Stimulated activated CD4-positive, alpha-beta T cell treated with anti-CD3 and anti-CD28 coated beads, Interleukin-1b, Interleukin-23, amount 100 ng/mL, for 24 hours (primary cell): ENCODE measurements around the gene TTLL7.
"Not testable (repeated sequence)": the region's sequence is repeated elsewhere in the genome, so short reads cannot be mapped to it uniquely, and the experiment has no call there.

Experiments used
- DNase-seq, 4 experiments: peaks; one replicate each; pipeline ENCODE4 v3.0.0-alpha.2; 2020; ENCODE audit warnings: low read depth in 4 of 4, low spot score in 1 of 4

The TTLL7 gene

DNA sequence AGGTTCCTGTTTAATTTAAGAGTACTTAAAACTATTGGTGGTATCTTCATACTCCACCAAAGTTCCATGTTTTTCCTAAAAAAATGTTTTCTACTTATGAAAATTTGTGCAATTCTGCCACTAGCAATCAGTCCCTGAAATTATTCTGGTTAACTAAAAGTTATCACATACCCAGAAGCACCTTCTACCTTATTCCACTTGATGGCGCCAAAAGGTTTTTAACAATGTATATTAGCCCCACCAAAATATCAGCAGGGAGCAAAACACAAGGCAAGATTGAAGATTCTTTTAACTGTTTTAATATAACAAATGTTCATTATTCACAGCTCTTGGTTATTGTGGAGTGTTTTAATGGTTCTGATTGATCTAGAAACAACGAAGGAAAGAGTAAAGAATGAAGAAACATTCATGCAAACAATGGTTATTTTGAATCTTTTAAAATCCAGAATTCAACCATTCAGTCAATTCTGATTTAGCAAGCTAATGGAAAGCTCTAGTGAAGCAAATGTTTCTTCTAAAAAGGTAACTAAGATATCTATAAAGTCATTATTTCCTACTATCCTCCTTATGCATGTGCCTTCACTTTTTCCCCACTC, 67.2 kb downstream of the TTLL7 start:
- no peak for DNase-seq

- DNase-seq, result no peak
Measured at GRCh38 chr1:83929184-83929583, 69.7 kb downstream of the TTLL7 start.

GRCh38 chr1:83928396-83928795, 70.5 kb downstream of the TTLL7 start:
- no peak for DNase-seq

DNA sequence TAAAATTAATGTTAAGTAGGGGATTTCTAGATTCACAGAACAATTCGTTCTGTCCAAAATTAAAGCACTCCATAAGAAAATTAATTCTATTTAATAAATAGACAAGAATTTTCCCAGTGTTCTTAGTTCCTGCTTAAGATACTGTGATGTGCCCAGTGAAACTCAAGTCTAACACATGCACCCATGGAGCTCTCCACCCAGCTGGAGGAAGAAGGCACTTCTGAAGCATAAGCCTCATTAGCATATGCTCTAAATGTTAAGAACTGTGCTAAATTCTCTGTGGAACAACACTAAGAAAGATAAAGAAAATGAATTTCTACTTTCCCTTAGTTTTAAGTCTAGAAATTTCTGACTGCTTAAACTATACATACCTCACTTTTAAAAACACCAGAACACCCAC, 71.2 kb downstream of the TTLL7 start:
- DNase-seq, result no peak

GRCh38 chr1:83927061-83927460, 71.9 kb downstream of the TTLL7 start:
- DNase-seq, result no peak

DNA sequence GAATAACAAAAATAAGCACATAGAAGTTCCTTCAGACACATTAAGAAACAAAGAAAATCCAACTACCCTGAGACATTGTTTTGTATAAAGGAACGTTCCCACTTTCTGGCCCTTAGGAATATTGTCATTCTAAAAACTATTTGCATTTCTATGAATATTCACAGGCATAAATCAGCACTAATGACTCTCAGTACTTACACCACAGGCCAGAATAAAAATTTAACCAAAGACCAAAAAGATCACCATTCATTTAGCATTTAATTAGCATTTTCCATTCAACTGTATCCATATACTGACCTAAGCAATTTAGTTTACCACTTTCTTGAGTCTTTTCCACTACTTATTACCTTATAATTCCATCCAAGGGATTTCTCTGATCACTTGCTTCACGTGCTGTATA, 75.4 kb downstream of the TTLL7 start:
- DNase-seq, result no peak

DNA sequence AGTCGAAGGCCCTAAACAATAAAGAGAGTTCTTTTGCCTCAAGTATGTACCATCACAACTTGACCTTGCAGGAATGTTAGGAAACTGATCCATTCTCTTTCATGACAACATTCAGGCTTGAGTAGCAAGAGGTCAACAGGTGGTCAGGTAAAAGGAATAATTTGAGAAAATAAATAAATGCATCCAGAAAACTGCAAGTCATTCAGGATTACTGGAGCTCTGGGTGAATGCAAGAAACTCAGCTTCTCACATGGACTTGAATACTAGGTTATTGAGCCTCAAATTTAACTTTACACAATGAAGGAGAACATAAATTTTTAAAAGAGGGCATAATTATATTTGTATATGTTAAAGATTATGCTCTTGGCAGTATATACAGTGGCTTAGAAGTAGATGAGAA, 76.5 kb downstream of the TTLL7 start:
- DNase-seq, result no peak

DNA sequence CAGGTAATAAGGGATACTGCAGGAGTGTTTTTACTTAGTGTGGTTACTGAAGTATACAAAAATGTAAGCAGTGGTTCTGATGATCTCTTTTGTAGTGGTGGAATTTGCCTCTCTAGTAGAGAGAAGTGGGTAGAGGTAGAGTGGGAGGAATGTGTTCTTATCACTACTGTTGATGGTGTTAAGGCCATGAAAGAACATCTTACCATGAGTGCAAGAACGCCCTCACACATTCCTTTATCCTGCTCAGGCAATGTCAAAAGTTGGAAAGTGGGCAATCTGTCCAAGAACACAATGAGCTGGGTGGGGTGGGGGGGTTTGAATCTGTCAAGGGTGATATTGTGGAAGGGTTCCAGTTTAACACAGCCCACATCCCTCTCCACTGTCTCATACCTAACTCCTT, 78.6 kb downstream of the TTLL7 start:
- no peak for DNase-seq

DNA sequence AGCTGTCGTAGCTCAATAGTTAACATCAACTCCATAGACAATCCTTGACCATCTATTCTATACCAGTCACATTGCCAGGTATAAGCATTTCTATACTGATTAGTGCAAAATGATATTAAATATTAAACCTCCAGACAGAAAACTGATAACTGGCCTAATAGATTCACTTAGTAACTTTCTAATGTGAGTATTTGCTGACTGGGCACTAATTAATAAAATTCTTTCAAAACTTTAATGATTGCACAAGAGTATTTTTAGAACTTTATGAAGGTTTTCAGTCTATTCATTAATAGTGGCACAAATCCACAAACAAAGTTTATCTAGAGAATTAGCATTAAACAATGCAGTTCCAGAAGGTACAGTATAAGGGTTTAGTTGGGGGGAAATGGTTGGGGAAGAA, 79.1 kb downstream of the TTLL7 start:
- DNase-seq, result no peak

- no peak for DNase-seq
Measured at GRCh38 chr1:83918688-83919285, 80.1 kb downstream of the TTLL7 start.

GRCh38 chr1:83917959-83918358, 81.0 kb downstream of the TTLL7 start:
- DNase-seq, result no peak

DNA sequence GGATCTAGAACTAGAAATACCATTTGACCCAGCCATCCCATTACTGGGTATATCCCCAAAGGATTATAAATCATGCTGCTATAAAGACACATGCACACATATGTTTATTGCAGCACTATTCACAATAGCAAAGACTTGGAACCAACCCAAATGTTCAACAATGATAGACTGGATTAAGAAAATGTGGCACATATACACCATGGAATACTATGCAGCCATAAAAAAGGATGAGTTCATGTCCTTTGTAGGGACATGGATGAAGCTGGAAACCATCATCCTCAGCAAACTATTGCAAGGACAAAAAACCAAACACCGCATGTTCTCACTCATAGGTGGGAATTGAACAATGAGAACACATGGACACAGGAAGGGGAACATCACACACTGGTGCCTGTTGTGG, 82.8 kb downstream of the TTLL7 start:
- not testable (repeated sequence) for DNase-seq

GRCh38 chr1:83912876-83913275, 86.1 kb downstream of the TTLL7 start:
- no peak for DNase-seq

DNA sequence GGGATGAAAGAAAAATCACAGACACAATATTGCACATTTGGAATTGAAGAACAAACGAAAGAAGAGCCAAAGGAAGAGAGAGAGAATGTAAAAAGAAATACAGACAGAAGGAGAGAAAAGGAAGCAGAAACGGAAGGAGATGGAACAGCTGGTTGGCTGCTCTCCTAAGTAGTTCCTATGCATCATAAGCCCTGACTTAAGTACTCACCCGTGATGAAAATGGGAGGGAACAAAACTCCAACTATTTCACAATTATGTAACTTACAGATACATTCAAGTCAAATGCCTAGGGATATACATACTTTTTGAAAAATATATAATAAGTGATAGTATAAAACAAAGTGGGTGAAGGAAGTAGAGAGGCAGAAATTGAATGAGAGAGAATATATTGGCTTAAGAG, 88.5 kb downstream of the TTLL7 start:
- DNase-seq, result no peak

GRCh38 chr1:83909687-83910086, 89.2 kb downstream of the TTLL7 start:
- no peak for DNase-seq

DNA sequence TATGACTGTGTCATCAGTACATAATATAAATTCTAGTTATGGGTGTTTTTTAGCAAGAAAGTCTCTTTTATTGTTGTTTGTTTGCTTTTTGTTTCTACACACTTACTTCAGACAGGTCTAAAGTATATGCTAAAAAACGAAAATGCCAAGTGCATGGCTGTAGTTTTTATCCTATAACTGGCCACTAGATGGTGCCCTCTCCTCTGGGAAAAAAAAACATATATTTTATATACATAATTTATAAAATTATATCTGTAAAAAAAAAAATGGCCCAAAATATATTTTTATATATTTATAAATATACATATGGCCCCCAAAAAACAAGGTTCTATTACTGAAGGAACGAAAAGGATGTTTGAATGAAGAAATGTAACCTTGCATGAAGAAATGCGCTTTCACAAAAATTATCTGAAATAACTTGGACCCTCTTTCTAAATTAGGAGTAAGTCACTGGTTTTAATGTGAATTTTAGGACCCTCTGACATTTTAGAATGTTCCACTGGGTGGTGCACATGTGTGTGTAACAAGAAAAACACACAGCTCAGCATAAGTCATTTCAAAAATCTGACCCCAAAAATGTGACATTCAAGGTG, 93.5 kb downstream of the TTLL7 start:
- no peak for DNase-seq

- no peak for DNase-seq
Measured at GRCh38 chr1:83901547-83902155, 97.3 kb downstream of the TTLL7 start.

GRCh38 chr1:83900524-83900923, 98.4 kb downstream of the TTLL7 start:
- DNase-seq, result no peak

GRCh38 chr1:83897516-83897915, 101.4 kb downstream of the TTLL7 start:
- DNase-seq, result no peak

DNA sequence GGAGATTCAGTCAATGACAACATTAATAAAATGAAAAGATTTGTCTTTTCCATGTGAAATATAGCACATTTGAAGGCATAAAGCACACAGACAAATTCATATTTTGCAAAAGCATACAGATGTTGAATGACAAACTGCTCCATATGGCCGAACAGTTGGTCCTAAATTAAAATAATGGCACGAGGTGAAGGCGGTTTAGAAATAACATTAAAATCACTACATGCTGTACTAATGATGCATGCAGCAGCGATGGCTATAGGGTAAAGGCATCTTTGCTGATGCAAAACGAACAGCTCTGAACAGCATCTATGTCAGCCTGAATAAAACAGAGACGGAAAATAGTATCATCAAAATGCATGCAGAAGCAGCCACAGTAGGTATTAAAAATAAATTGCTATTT, 102.6 kb downstream of the TTLL7 start:
- no peak for DNase-seq

- DNase-seq, result no peak
Measured at GRCh38 chr1:83889707-83890106, 109.2 kb downstream of the TTLL7 start.

- DNase-seq, result no peak
Measured at GRCh38 chr1:83887483-83887882, 111.4 kb downstream of the TTLL7 start.

- DNase-seq, result no peak
Measured at GRCh38 chr1:83883979-83884378, 115.0 kb downstream of the TTLL7 start.
